Measurements from ENCODE around the gene TMEM219. TPM values are rescaled to one million over a fixed set of nuclear protein-coding genes. Genes with fewer than 3 reads are reported as not detected.

TMEM219 gene
- total and polyA plus RNA-seq, 2 of the 8 experiments (the other 6 are each of a cell fraction or from before 2014, with no cell fraction given) = 60.2 to 116 TPM

DNA sequence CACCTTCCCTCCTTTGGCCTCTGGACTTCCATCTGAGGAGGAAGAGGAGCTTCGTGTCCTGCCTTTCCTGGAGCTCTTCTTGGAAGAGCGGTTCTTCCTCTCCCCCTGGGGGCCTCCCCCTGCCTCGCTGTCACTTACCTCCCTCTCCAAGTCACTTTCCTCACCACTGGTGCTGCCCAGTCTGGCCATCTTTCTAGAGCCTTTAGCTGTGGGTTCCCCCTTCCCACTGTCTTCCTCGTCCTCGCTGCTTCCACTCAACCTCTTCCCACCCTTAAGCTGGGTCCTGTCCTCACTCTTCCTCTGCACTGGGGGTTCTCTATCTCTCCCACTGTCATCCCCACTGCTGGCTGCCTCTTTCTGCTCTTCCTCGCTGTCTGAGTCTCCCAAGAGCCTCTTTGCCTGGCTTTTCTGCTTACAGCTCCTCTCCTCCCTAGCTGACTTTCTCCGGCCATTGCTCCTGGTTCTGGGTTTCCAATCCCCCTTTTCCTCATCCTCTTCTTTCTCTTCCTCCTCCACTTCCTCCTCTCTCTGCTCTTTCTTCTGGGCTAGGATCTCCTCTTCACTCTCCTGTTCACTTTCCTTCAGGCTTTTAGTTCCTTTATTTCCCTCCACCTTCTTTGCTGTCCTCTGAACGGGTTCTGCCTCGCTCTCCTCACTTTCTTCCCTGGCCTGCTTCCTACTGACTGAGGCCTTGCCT, 32.2 kb downstream of the TMEM219 start (continued):
- TF ChIP-seq NRF1 (IDR thresholded peaks at IDR 0.05; ENCODE audit: low read depth, low read length) (no peak), NANOG (IDR thresholded peaks at IDR 0.05; ENCODE audit: insufficient read depth, low read depth, low read length, poor library complexity, severe bottlenecking) (no peak)

All from H1 (cell line).